Skeletal muscle satellite cell (primary cell): ENCODE measurements around the gene SLC18A3.

Source experiments
- H3K27me3 ChIP-seq: 2 replicates; pipeline ENCODE4 v1.7.0; 2013; ENCODE audit warnings: low read length; ENCODE audit not compliant: control insufficient read depth, insufficient read depth
- H3K36me3 ChIP-seq: 2 replicates; pipeline ENCODE4 v1.7.0; 2013; ENCODE audit warnings: mild to moderate bottlenecking, control low read depth, low read length; ENCODE audit not compliant: insufficient read depth
- H3K4me1 ChIP-seq: 2 replicates; pipeline ENCODE4 v1.7.0; 2013; ENCODE audit warnings: low read length; ENCODE audit not compliant: control insufficient read depth, insufficient read depth
- H3K4me2 ChIP-seq: 2 replicates; pipeline ENCODE4 v1.7.0; 2013; ENCODE audit warnings: mild to moderate bottlenecking, low read length
- H3K4me3 ChIP-seq: 2 replicates; pipeline ENCODE4 v1.7.0; 2013; ENCODE audit warnings: low read length
- H3K9ac ChIP-seq: 2 replicates; pipeline ENCODE4 v1.7.0; 2013; ENCODE audit warnings: mild to moderate bottlenecking, low read depth, low read length, moderate library complexity
- H3K9me3 ChIP-seq: replicated peaks from 2 replicates; pipeline ENCODE4 v1.7.0; 2013; ENCODE audit warnings: mild to moderate bottlenecking, control low read depth, low read length

SLC18A3 gene

GRCh38 chr10:49614242-49615198 lies 4.4 kb downstream of the SLC18A3 start:
- no peaks in the 10 kb centered on the region for H3K4me1 ChIP-seq
- H3K9ac ChIP-seq, result no peak overlapping the region
- no peak overlapping the region for H3K4me3 ChIP-seq
- peaks cover 5% of the 10 kb centered on the region for H3K9me3 ChIP-seq
- no peak overlapping the region for H3K4me2 ChIP-seq
- peaks cover 91% of the 10 kb centered on the region for H3K27me3 ChIP-seq
- H3K36me3 ChIP-seq, result no peaks in the 10 kb centered on the region

DNA sequence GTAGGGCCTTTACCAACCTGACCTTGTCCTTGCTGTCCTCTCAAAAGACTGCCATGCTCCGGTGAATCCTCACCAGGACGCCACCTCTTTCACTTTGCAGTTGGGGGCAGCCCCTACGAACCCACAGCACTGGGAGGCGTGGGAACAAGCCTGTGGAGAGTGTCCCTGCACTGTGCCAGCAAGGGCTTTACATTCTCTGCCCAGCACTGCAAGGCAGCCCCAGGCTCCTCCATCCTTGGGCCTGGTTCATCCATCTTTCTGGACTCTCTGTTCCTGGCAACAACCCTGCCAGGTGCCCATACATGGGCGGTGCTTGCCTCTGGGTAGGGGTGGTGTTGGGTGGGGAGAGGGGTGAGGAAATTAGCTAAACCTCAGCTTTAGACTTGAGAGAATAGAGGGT lies 5.1 kb downstream of the SLC18A3 start:
- H3K9ac ChIP-seq, result no peak overlapping the region
- H3K4me1 ChIP-seq, result no peaks in the 10 kb centered on the region
- H3K4me3 ChIP-seq, result no peak overlapping the region
- peaks cover 94% of the 10 kb centered on the region for H3K27me3 ChIP-seq
- no peaks in the 10 kb centered on the region for H3K36me3 ChIP-seq
- H3K9me3 ChIP-seq, result peaks cover 5% of the 10 kb centered on the region
- no peak overlapping the region for H3K4me2 ChIP-seq

DNA sequence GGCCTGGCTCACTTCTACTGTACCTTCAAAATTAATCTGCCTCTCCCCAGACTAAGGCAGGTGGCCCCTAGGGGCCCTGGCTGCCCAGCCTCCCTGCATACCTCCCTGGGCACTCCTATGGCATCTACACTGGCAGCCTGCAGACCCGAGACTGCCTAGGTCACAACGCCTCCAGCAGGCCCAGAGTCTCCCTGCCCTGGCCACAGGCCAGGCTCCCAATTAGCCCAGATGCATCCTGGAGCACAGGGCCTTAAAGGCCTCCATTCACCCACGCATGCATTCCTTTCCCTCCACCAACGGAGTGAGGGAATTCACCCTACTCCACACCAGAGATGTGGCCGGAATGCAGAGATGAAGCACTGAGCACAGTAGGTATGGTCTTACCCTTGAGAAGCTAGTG lies 5.6 kb downstream of the SLC18A3 start:
- peaks cover 5% of the 10 kb centered on the region for H3K9me3 ChIP-seq
- H3K4me3 ChIP-seq, result no peak overlapping the region
- H3K9ac ChIP-seq, result no peak overlapping the region
- H3K4me1 ChIP-seq, result no peaks in the 10 kb centered on the region
- H3K36me3 ChIP-seq, result no peaks in the 10 kb centered on the region
- peaks cover 94% of the 10 kb centered on the region for H3K27me3 ChIP-seq
- H3K4me2 ChIP-seq, result no peak overlapping the region

GRCh38 chr10:49616421-49617101 lies 6.5 kb downstream of the SLC18A3 start:
- Histone ChIP-seq H3K9me3 (peaks cover 3% of the 10 kb centered on the region), H3K9ac (no peak overlapping the region), H3K4me3 (no peak overlapping the region), H3K4me2 (no peak overlapping the region), H3K27me3 (peaks cover 94% of the 10 kb centered on the region), H3K4me1 (no peaks in the 10 kb centered on the region), H3K36me3 (no peaks in the 10 kb centered on the region)

- peaks cover 94% of the 10 kb centered on the region for H3K27me3 ChIP-seq
- H3K9me3 ChIP-seq, result no peaks in the 10 kb centered on the region
- H3K4me1 ChIP-seq, result no peaks in the 10 kb centered on the region
- H3K9ac ChIP-seq, result no peak overlapping the region
- no peak overlapping the region for H3K4me2 ChIP-seq
- H3K4me3 ChIP-seq, result no peak overlapping the region
- H3K36me3 ChIP-seq, result no peaks in the 10 kb centered on the region
Observed at GRCh38 chr10:49617121-49618020, 7.3 kb downstream of the SLC18A3 start.

DNA sequence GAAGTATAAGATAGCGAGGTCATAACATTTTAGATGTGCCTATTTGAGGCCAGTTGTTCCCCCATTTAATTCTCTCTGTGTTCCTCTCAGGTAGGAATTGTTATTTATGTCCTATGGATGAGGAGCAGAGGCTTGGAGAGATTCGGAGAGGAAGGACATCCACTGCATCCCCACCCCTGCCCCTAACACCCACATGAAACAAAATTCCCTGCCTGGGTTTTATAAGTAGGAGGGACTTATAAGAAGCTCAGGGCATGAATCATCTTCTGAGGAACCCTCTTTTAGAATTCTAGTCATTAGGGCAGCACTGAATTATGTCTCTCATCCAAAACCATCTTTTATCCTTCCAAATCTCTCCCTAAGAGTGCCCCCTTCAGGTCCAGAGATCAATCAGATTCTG lies 8.7 kb downstream of the SLC18A3 start:
- no peaks in the 10 kb centered on the region for H3K9me3 ChIP-seq
- no peak overlapping the region for H3K9ac ChIP-seq
- H3K4me3 ChIP-seq, result no peak overlapping the region
- no peak overlapping the region for H3K4me2 ChIP-seq
- peaks cover 93% of the 10 kb centered on the region for H3K27me3 ChIP-seq
- no peaks in the 10 kb centered on the region for H3K4me1 ChIP-seq
- no peaks in the 10 kb centered on the region for H3K36me3 ChIP-seq

- H3K9me3 ChIP-seq, result no peaks in the 10 kb centered on the region
- H3K4me2 ChIP-seq, result no peak overlapping the region
- H3K36me3 ChIP-seq, result no peaks in the 10 kb centered on the region
- H3K27me3 ChIP-seq, result peaks cover 89% of the 10 kb centered on the region
- no peak overlapping the region for H3K9ac ChIP-seq
- H3K4me3 ChIP-seq, result no peak overlapping the region
- no peaks in the 10 kb centered on the region for H3K4me1 ChIP-seq
Observed at GRCh38 chr10:49619613-49620012, 9.5 kb downstream of the SLC18A3 start.

DNA sequence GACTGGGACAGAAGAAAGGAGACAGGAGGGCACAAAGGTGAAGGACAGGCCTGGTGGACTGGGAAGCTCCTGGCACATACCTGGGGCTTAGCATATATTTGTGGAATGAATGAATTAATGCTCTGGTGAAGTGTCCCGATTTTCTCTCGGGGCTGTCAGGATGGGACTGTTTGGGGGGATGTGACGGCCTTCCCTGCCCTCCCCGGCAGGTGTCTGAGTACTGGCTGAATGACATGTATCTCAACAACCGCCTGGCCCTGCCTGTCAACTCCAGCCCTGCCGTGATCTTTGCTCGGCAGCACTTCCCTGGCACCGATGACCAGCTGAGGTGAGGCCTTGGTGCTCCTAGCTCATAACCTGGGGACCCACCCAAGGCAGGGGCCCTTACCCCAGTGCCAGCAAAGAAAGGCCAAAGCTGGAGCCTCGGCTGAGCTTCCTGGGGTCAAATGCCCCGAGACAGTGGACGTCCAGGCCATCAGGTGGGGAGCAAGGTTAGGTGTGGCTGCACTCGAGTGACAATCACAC lies 10.2 kb downstream of the SLC18A3 start:
- peaks cover 81% of the 10 kb centered on the region for H3K27me3 ChIP-seq

GRCh38 chr10:49620841-49621378 lies 10.8 kb downstream of the SLC18A3 start:
- Histone ChIP-seq H3K36me3 (no peaks in the 10 kb centered on the region), H3K4me3 (no peak overlapping the region), H3K27me3 (peaks cover 76% of the 10 kb centered on the region), H3K4me1 (no peaks in the 10 kb centered on the region), H3K4me2 (no peak overlapping the region), H3K9ac (no peak overlapping the region), H3K9me3 (no peaks in the 10 kb centered on the region)

More for the DNA sequence above, 10.2 kb downstream of the SLC18A3 start:
- Histone ChIP-seq H3K4me1 (no peaks in the 10 kb centered on the region), H3K9me3 (no peaks in the 10 kb centered on the region), H3K9ac (no peak overlapping the region), H3K36me3 (no peaks in the 10 kb centered on the region), H3K4me2 (no peak overlapping the region), H3K4me3 (no peak overlapping the region)

- H3K4me1 ChIP-seq, result no peaks in the 10 kb centered on the region
- H3K36me3 ChIP-seq, result no peaks in the 10 kb centered on the region
- H3K4me3 ChIP-seq, result no peak overlapping the region
- peaks cover 69% of the 10 kb centered on the region for H3K27me3 ChIP-seq
- no peak overlapping the region for H3K4me2 ChIP-seq
- H3K9me3 ChIP-seq, result no peaks in the 10 kb centered on the region
- H3K9ac ChIP-seq, result no peak overlapping the region
Observed at GRCh38 chr10:49621561-49621960, 11.5 kb downstream of the SLC18A3 start.
